Measurements from ENCODE around the gene RAI1.

The RAI1 gene

DNA sequence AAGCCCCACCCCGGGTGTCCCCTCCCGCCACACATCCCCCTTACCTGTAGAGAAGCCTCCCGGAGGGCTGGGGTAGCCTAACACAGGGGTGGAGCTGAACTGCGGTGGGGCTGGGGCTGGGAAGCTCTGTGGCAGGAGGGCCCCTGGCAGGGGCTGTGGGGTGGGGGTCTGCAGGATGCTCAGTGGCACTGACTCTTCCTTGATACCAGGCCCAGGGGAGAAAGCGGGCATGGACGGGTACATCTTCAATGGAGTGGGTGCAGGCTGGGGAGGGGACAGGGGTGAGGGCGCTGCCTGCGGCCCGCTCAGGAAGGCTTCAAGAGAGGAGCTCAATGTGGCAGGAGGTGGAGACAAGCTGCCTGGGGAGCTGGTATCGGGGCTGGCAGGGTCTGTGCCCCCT, 138.8 kb downstream of the RAI1 start:
- DNase-seq: no peak

DNA sequence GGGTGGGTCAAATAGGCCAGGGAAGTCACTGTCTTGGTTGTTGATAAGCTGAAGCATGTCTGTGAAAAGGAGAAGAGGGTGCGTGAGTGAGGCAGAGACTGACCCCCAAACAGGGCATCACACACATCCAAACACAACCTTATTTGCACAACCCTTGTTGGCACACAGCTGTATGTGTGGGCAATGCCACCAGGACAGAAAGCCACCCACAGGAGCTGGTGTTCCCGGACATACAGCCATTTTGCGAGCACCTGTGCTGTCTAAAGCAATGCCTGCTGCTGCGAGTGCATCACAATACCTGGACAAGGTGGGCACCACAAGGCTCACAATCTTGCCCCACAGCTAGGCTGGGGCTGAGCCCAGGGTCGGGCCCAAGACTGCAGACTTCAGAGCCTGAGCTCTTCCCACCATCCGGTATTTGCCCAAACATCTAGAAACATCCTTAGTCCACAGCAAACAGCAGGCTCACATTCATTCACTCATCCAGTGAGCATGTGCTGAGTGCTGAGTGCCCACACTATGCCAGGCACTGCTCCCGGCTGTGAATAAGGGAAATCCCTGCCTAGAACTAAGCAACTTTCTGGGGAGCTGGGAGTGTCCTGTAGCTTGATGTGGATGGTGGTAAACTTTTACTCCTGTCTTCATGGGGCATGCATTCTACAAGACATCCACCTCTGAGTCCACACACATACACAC, 139.4 kb downstream of the RAI1 start:
- DNase-seq: no peak

DNA sequence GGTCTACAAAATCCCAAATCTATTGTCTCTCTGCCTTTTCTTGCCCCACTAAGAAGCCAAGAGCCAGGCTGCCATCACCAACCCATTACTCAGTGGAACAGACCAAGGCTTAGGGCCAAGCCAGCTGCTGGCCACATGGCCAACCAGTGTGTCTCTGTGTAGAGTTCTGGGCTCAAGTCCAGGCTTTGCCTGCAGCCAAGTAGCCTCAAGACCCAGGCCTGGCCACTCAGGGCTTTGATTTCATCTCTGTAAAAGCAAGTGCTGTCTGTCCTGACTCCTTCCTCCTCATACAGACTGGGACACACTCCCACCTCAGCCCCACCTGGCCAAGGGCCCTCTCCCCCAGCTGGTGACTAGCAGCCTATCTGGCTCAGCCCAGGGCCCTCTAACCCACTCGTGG, 140.9 kb downstream of the RAI1 start:
- no peak for DNase-seq

DNA sequence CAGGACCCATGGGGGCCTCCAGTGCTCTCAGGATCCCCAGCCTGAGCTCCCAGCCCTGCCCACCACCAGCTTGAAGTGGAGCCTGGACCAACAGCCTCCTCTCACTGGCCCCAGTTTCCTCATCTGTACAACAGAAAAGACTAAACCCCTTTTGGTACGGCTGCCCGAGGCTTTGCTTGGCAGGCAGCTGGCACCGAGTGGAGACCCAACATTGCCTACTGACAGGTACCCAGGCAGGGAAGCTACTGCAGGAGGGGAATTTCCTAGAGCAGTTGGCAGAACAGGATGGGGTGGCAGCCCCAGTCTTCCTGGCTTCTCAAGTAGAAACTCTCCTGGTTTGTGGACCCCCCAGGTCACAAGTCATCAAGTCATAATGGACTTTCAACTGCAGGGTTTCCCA, 141.4 kb downstream of the RAI1 start:
- DNase-seq: no peak

DNA sequence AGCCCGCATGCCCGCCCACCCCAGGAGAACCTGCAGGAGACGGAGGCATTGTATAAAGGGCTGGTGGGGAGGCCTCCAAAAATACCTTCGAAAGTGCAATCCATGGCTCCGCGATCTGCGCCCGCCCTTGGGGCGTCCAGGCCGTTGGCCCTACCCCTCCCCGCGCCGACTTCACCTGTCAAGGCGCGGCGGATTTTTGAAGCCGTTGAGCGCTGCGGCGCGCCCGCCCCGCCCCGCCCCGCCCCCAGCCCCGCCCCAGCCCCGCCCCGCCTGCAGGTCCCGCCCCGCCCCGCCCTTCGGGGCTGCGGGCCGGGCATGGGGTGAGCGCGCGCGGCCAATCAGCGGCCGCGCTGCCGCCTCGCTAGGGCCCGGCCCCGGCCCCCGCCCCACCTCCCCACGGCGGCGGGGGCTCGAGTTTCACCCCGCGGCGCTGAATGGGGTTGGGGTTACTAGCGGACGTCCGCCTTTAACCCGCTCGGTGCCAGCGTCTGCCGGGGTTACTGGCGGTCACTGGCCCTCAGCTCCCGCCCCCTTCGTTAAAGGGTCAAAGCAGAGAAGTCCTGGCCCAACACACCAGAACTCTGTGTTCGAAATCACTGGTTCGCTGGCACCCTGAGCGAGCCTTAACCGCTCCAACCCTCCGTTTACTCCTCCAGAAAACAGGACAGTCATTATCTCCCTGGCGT, 142.3 kb downstream of the RAI1 start:
- peak; percentile 36 for DNase-seq

DNA sequence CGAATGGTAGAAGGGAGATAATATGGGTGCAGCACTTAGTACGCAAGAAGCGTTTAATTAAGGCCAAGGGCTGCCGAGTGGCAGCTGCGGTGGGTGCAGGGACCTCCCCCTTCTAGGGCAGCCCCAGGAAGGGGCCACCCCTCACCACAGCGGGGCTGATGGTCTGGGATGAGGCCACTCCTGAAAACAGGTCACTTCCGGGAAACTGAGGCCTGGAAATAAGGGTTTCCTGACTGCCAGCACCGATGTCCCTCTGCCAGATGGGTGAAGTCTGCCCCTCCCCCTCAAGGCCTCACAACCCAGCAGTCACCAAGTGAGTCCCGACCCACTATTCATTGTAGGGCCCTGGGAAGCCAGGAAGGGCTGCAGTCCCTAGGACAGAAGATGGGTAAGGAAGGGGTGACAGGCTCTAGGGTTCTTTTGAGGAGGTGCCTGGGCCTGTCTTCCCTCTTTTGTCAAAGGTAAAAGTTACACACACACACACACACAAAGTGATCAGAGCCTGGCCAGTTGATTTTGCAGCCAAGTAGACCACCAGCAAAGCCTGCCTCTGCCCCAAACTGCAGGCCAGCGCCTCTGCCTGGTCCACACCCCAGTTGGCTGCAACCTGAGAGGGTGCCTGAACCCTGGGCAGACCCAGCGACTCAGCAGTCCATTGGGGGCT, 143.0 kb downstream of the RAI1 start:
- no peak for DNase-seq

DNA sequence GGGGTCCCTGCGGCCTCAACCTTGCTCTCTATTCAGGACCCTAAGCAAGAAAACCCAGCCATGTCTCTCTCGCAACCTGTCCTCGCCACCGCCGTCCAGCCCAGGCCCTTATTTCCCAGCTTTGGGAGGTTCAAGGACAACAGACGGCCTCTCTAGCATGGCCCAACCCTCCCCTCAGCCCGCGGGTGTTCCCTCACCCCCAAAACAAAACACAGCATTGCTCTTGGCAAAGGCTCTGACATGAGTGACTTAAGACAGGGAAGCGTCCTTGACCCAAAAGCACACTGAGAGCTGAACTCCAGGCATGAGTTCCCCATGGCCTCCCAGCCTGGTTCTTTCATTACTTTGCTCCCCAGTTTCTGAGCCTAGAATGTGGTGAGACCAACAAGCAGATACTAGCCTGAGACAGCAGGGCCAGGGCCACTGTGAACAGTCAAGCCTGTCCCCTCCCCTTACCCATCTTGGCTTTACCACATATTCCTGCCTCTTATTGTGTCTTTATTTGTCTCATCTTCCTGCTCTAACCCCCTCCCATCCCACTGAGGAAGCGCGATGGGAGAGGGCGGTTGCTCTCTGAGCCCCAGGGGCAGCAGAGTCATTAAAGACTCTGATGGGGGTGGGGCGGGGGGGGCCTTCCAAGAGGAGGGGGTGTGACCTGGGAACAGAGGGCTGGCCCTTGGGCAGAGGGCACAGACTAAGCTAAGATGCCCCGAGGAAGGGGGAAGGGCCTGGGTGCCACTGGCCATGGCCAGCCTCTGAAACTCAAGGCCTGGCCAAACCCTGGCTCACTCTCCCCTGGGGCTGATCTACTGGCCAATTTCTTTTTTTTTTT, 143.7 kb downstream of the RAI1 start:
- no peak for DNase-seq

DNA sequence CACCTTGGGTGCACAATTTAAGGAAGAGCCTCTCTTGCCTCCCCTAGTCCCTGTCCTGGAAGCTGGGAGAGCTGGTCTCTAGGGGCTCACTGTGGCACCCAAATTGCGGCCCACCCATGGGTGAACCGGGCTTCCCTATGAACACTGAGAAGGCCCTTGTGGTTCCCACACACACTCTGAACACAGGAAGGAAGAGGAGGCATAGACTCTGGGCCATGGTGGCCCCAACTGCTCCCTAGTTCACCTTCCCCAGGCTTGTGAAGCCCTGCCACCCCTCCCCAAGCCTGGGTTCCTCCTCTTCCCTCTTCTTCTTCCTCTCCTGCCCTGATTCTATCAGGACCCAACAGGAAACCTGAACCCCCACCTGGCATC, 145.1 kb downstream of the RAI1 start:
- no peak for DNase-seq

DNA sequence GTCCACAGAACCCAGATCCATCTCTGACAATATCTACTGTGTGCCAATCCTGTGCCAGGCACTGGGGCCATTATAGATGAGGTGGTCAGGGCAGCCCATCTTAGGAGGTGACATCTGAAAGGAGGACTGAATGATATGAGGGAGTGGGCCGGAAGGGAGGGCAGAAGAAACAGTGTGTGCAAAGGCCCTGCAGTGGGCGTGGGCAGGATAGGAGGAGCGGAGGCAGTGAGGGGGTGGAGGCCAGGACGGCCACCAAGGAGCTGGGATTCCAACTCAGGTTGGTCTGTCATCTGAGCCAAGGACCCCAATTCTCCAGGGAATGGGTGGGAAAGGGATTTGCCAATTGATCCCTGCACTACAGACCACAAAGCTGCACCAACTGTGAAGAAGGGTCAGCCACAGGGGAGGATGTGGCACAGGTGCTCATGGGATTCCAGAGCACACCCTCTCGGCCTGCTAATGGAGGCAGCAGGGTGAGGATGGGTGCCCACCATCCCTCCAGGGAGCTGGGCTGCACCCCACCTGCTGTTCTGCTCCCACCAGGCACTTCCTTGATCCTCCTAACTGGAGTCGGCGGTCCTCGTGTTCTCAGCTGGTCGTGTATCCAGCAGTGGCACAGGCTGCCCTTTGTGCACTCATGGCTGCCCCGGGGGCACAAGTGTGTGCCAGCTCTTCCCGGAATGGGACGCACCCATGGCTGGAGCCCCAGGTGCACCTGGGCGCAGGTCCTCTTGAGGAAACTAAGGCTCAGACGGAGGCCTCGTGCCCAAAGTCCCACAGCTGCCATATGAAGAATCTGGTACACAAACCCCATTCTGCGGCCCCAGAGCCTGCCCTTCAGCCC, 145.9 kb downstream of the RAI1 start:
- DNase-seq: no peak

DNA sequence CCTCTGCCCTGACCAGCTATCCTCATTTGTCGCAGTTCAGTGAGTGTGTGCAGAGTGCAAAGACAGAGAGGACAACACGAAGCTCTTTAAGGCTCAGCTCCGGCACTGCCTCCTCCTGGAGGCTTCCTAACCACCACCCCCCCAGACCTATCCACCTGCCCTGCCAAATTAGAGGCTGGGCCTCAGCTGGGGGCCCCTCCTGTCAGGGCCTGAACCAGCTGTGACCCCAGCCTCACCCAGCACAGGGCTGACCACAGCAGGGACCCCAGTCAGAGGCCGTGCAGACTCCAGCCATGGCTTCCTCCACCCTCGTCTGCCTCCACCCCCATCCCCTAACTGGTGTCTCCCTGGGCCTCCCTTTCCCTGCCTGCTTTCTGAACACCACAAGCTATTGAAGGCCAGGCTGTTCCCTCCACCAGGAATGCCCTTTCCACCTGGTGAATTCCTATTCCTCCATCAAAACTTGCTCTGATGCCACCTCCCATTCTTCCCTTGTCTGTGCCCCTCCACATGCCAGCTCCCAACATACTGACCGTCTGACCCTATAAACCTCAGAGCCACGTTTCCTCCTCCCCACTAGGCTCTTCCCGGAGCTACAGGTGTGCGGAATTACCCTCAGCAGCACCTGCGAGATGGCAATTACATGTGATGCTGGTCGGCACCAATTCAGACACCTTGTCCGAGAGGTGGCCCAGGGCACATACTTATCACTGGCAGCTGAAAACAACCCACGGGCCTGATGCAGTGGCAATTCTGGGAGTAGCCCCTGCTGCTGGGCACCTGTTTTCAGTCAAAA, 146.8 kb downstream of the RAI1 start:
- DNase-seq: no peak

DNA sequence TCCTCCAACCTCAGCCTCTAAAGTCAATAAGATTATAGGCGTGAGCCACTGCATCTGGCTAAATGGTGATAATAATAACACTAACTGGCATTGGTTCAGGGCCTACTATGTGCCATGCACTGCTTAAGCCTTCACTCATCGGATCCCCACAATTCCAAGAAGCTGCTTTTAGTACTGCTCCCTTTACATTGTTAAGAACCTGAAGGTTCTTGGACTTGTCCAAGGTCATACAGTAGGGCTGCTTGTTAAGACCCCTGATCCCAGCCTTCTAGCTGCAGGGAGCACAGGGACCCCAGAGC, 149.0 kb downstream of the RAI1 start:
- no peak for DNase-seq

DNA sequence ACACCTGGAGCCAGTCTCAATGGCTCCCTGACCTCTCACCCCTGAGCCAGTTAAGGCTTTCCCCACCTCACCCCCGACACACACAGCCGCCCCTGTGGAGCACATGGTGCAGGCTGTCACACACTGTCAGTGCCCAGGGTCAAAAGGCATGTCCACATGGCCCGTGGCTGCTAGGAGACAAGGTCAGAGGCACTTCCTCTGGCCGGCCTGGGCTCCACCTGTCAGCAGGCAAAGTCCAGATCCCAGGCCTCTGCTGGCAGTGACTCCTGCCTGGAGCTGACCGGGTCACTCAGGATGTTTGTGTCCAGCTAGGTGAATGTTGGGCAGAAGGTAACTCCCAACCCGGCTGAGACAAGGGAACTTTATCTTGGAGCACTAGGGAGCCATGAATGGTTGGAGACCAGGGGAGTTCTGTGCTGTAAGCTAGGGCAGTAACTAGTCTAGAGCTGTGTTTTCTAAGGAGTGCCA, 149.5 kb downstream of the RAI1 start:
- no peak for DNase-seq

DNA sequence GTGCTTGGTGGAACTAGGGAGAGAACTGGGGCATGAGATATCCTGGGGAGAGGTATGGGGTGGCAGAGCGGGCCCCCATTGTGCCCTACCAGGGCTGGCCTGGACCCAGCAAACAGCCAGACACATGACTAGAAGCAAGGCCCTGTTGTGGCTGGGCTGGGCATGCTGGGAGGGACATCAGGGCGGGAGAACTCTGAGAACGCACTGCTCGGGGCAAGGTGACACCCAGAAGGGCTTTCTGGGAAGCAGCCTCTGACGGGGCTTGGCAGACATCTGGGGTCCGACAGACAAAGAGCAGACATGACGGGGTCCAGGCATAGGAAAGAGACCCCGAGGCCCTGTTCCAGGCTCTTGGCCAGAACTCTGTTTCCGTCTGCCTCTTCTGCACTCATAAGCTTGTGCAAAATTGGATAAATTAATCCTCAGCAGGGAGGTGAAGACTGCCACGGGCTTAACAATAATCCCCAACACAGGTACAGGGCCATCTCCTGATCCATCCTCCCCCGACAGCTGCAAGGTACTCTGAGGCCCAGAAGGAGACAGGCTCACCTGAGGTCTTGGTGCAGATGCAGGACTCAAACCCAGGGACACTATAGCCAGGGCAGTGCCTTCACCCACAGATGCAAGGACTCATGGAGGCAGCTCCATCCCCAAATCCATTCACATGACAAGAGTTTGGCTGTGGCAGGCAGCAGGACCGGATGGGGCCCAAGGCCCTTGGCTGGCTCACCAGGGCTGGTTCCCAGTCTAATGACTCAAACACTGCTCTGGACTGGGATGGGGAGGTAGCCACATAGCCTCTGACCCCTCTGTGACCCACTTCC, 150.2 kb downstream of the RAI1 start:
- no peak for DNase-seq

DNA sequence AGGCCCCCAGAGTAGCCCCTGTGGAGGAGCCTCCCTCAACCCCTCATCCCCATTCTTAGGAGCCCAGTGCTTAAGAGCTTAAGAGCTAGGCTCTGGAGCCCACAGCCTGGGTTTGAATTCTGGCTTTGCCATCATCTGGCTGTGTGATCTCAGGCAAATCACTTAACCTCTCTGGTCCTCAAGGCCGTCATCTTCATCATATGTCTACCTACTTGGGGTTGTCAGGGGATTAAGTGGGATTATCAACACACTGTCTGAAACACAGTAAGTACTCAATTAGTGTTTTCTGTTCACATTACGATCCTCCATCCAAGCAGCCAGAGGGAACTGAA, 150.7 kb downstream of the RAI1 start:
- no peak for DNase-seq

DNA sequence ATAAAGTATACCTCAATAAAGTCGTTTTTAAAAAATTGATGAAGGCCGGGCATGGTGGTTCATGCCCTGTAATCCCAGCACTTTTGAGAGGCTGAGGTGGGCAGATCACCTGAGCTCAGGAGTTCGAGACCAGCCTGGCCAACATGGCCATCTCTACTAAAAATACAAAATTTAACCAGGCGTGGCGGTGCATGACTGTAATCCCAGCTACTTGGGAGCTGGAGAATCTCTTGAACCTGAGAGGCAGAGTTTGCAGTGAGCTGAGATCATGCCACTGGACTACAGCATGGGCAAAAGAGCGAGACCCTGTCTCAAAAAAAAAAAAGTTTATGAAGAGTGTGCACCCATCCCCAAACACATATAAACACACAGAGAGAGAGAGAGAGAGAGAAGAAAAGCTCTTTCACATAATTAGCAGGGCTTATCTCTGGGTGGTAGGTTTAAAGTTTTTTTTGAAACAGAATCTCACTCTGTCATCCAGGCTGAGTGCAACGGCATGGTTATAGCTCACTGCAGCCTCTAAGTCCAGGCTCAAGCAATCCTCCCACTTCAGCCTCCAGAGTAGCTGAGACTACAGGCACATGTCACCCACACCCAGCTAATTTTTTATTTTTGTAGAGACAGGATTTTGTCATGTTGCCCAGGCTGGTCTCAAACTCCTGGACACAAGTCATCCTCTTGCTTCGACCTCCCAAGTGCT, 152.6 kb downstream of the RAI1 start:
- DNase-seq: no peak

DNA sequence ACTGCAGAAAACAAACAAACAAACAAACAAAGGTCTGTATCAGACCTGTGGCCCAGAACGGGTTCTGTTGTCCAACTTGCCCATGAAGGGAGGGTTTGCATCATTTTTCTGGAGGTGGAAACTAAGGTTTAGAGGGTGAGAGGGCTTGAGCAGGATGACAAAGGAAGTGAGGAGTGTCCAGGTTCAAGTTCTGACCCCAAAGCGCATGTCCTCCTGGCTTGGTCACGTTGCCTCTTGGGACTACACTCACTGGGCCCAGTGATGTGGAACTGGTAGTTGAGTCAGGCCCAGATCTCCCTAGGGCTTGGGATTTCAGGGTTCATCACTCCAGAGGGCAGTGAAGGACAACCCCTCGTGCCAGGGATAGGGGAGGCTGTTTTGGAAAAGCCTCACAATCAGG, 153.7 kb downstream of the RAI1 start:
- DNase-seq: no peak

DNA sequence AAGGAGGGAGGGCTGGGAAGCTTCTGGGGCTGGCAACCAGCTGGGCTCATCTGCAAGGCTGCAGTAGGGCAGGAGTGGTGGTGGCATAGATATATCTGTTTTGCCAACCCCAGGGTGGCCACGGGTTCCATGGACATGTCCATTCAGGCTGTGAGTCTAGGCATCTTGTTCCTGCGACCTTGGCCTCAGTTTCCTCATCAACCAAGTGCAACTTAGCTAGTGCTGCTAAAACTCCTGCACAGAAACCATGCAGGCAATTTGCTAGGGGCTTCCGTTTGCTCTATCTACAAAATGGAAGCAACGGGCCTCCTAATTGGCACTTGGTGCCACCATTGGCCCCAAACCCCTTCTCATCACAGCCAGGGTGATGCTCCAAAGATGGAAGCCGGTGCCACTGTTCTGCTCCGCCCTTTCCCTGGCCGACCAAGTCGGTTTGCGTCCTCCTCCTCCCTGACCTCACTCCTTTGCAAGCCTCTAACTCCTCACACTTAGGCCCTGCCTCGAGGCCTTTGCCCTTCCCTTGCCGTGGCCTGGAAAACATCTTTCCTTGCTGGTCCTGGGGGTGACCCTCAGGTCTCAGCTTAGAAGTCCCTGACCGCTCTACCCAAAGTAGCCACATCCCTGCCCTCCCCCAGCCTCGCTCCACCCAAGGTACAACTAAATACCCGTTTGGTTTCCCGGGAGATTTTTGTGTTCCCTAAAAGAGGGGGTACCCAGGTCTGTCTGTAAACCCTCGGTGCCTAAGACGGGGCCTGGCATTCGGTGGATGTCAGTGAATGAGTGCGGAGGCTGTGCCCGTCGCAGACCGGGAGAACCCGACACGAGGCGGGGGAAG, 154.4 kb downstream of the RAI1 start:
- DNase-seq: no peak

DNA sequence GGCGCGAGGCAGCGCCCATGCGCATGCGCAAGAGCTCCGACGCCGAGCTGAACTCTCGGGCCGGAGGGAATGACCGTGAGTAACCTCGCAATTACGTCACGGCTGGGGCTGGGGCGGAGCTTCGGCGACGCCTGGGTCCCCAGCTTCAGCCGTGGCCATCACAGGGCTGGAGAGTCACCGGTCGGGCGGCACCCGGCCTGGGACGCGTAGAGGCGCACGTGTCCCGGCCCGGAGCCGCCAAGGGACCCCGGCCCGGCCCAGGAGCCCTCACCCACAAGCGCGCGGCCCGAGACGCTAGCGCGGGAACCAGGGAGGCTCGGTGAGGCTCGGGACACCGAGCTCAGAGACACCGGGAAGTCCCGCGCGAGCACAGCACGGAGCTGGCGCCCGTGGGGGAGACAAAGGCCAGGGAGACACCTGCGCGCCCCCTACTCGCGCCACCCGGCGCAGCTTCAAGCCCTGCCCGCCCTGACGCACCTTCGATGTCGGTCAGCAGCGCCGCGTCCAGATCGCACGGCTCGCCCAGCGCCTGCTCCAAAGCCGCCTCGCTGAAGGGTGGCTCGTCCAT, 155.1 kb downstream of the RAI1 start:
- DNase-seq: peak; percentile 60

DNA sequence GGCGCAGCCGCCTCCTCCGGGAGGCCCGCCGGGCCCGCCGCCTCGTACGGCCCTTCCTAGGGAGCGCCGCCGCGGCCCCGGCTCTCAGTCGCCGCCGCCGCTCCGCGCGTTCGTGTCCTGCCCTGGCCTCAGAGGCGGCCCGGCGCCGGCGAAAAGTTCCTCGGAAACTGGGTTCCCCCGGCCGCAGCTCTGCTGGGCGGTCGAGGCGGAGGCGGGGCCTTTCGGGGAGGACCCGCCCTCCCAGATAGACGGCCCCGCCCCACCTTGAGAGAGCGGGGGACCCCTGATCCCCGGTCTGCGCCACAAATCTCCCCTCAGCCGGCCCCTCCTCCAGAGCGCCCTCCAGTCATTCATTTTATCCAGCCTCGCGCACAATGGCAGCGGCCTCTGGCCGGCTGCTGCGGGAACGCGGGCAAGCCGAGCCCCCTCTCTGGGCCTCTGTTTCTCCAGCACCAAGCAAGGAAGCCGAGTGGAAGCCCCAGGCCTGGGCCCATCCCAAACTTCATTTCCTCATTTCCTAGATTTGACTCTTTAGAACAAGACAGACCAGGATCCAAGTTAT, 155.6 kb downstream of the RAI1 start, which contains the start of gene SREBF1:
SREBF1 (minus strand) TSS at position 169 of the 562 bp plus-strand sequence. CDS start 169 bp downstream, outside the sequence.
- no peak for DNase-seq
